ENCODE measurements around the gene ABTB2. TPM values are rescaled to one million over a fixed set of nuclear protein-coding genes. Genes with fewer than 3 reads are reported as not detected.

Gene ABTB2
- total and polyA plus RNA-seq, 2 of the 8 experiments (the other 6 are each of a cell fraction or from before 2014, with no cell fraction given) = 7.7 to 10.2 TPM

DNA sequence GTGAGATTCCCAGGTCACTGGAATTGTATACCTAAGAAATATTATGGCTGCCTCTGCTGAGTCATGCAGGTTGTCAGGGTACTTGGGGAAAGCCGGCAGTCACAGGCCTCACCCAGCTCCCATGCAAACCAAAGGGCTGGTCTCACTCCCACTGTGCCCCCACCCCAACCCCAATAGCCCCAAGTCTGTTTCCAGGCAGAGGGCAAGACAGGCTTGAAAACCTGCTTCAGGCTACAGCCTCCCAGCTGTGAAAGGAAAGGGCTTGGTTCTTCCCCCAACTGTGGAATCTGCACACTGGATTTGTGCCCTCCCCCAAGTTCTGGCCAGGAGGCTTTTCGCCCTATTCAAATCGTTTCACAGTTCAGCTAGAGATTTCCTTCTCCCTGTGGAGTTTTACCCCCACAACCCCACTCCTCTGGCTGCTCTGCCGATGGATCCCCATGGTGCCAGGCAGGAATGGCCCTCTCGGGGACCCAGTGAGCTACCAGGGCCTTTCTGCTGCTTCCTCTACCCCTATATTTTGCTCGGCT is 37.0 kb upstream of the ABTB2 start (continued):
- TF ChIP-seq SRF (IDR thresholded peaks at IDR 0.05; ENCODE audit: low read depth, low read length) (no peak), SP4 (IDR thresholded peaks at IDR 0.05; ENCODE audit: low read length) (no peak), EZH2 (IDR thresholded peaks at IDR 0.05; ENCODE audit: low read depth, low read length, severe bottlenecking) (no peak)
- TF ChIP-seq, protein P1, sequence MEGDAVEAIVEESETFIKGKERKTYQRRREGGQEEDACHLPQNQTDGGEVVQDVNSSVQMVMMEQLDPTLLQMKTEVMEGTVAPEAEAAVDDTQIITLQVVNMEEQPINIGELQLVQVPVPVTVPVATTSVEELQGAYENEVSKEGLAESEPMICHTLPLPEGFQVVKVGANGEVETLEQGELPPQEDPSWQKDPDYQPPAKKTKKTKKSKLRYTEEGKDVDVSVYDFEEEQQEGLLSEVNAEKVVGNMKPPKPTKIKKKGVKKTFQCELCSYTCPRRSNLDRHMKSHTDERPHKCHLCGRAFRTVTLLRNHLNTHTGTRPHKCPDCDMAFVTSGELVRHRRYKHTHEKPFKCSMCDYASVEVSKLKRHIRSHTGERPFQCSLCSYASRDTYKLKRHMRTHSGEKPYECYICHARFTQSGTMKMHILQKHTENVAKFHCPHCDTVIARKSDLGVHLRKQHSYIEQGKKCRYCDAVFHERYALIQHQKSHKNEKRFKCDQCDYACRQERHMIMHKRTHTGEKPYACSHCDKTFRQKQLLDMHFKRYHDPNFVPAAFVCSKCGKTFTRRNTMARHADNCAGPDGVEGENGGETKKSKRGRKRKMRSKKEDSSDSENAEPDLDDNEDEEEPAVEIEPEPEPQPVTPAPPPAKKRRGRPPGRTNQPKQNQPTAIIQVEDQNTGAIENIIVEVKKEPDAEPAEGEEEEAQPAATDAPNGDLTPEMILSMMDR (IDR thresholded peaks at IDR 0.05; ENCODE audit: control extremely low read depth in 1 of 3, insufficient read depth in 1 of 3, low read depth in 1 of 3, low read length in 3 of 3) = no peak
